Choroid plexus epithelial cell (primary cell): ENCODE results near the gene TAF13.

Source experiments
- DNase-seq: peaks from one replicate; pipeline ENCODE4 v3.0.0-alpha.2; 2010; ENCODE audit warnings: low read depth
- H3K4me3 ChIP-seq: 2 replicates; pipeline ENCODE4 v1.5.1; 2011; ENCODE audit warnings: low read depth, mild to moderate bottlenecking, control low read depth, low read length, moderate library complexity
- CTCF ChIP-seq: conservative IDR thresholded peaks from 2 replicates; pipeline ENCODE4 v1.5.1; 2011; ENCODE audit warnings: low read depth, mild to moderate bottlenecking, control low read depth, inconsistent platforms, low read length, moderate library complexity

TAF13 gene

DNA sequence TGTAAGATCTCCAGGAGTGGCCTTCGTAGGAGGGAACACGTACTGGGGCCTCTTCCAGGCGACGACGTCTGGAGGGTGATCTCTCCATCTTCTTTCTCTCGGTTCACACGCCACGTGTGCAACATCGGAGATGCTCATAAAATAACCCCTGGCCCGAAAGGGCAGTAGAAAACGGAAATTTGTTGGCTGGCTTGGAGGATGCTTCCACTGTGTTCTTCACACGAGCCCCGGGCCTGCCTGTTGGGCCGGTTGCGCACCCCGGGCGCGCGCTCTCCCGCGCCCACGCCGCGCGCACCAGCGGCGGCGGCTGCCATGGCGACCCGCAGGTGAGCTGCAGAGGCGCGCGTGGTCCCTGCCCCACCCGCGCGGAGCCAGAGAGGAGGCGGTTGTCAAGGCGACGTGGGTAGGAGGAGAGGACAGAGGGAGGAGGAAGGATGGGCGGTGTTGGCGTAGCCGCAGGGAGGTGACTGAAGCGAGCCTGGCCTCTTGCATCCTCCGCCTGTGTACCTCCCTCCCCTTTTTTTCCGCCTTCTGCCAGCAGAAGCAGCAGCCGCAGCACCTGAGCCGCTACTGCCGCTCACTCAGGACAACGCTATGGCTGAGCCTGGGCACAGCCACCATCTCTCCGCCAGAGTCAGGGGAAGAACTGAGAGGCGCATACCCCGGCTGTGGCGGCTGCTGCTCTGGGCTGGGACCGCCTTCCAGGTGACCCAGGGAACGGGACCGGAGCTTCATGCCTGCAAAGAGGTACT is 38.0 kb upstream of the TAF13 start, which contains the start of gene ELAPOR1:
TSS of gene ELAPOR1 (plus strand) at position 526 of the 752 bp plus-strand sequence. CDS start at position 595, 69 bp downstream.
- no peak for TF ChIP-seq CTCF
- peak within 1 kb of the TSS; percentile 36 for H3K4me3 ChIP-seq
- peak; percentile 31 for DNase-seq

DNA sequence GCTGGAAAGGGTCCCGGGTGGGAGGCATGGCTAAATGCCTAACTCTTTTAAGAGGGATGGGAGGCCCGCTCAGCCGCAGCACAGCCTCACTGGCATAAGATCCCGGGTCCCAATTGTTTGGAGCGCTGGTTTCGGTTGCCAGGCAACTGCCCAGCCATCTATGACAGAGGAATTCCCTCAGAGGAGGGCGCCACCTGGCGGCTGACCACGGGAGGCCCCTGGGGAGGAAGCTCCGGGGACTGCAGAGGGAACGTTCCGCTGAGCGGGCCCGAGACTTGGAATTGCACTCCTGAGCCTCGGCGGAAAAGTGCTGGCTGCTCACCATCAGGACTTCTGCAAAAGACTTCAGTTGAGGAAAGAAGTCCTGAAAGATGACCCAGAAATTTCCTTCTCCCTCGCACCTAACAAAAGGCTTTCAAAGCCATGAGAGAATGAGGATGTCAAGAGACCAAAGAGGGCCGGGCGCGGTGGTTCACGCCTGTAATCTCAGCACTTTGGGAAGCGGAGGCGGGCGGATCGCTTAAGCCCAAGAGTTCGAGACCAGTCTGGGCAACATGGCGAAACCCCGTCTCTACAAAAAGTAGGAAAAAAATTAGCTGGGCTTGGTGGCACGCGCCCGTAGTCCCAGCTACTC is 37.0 kb upstream of the TAF13 start:
- H3K4me3 ChIP-seq, result peak overlapping the region; percentile 21
- TF ChIP-seq CTCF, result peak; percentile 92
- peak; percentile 90 for DNase-seq

DNA sequence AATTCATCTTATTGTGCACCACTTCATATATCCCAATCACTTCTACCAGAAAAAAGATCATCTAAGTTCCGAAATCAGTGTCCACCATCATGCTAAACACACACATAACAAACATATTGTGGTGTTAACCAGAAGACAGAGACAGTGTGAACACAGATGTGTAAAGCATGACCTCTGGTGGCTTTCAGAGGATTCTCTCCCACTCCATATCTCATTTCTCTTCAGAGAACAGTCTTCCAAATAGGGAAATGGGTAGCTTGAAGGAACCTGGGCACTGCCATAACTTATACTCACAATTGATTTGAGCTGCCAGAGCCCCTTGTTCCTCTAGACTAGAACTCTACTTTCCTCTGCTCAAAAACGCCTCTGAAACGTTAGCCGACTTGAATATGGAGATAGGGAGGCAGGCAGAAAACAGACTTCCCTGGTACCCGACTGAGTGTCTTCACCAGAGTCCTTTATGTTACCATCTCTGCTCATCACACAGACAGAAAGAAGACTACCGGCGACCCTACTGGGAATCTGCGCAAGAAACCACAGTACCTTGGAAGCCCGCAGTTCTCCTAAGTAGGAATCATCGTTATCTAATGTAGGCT is 36.4 kb upstream of the TAF13 start:
- peak overlapping the region; percentile 21 for H3K4me3 ChIP-seq
- peak; percentile 18 for TF ChIP-seq CTCF
- peak; percentile 57 for DNase-seq

- no peak overlapping the region for H3K4me3 ChIP-seq
- peak; percentile 16 for DNase-seq
- no peak for TF ChIP-seq CTCF
Measured at GRCh38 chr1:109111386-109112055, 35.7 kb upstream of the TAF13 start.

DNA sequence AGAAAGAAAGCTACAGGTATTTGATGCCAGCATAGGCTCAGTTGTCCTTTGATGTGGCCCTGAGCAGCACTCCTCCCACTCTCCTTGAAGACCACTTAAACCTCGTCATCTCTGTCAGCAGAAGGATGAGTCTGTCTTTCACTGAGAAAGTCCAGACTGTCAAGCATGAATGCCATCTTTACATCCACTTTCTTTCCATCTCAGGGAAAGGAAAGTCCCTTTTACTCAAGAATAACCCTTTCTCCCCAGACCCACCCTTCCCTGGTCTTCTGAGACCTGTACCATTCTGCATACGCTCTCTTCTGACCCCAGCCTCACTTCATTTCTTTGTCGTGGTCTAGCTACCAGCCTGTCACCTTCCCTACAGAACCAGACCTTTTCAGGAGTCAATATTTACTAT is 34.1 kb upstream of the TAF13 start:
- no peak for DNase-seq
- H3K4me3 ChIP-seq, result no peak overlapping the region
- no peak for TF ChIP-seq CTCF

GRCh38 chr1:109107785-109108184 is 32.0 kb upstream of the TAF13 start:
- no peak for DNase-seq
- H3K4me3 ChIP-seq, result no peak overlapping the region
- no peak for TF ChIP-seq CTCF
